Neural progenitor cell (in vitro differentiated cells): Measurements from ENCODE around the gene VWA5B1.

Experiments used
- CTCF ChIP-seq: fragments of 200-600 bp; sonication (generic); IDR thresholded peaks from 2 replicates; pipeline ENCODE4 v1.5.1; 2017; ENCODE audit warnings: antibody characterized with exemption, mild to moderate bottlenecking
- EZH2 ChIP-seq: fragments of 200-600 bp; sonication (generic); IDR thresholded peaks from 2 replicates; pipeline ENCODE4 v1.6.1; 2017; ENCODE audit warnings: antibody characterized with exemption, mild to moderate bottlenecking, moderate library complexity
- EZH2phosphoT487 ChIP-seq: fragments of 200-600 bp; sonication (generic); IDR thresholded peaks from 2 replicates; pipeline ENCODE4 v1.6.1; 2017; ENCODE audit warnings: antibody characterized with exemption

- TF ChIP-seq EZH2 (no peak), CTCF (no peak), EZH2phosphoT487 (no peak)
Observed at GRCh38 chr1:20248971-20249612, 41.6 kb upstream of the VWA5B1 start.
